GM23248 (cell line): ENCODE measurements around the gene NIPAL4.

Source experiments
- EZH2 ChIP-seq: fragments of 200-600 bp; sonication (generic); IDR thresholded peaks from 2 replicates; pipeline ENCODE4 v1.6.1; 2018; ENCODE audit warnings: antibody characterized with exemption, mild to moderate bottlenecking; ENCODE audit not compliant: insufficient read depth, poor library complexity, severe bottlenecking
- EZH2phosphoT487 ChIP-seq: fragments of 200-600 bp; sonication (generic); IDR thresholded peaks from 2 replicates; pipeline ENCODE4 v1.6.1; 2018; ENCODE audit warnings: antibody characterized with exemption, moderate library complexity, mild to moderate bottlenecking, low read depth; ENCODE audit not compliant: insufficient read depth

DNA sequence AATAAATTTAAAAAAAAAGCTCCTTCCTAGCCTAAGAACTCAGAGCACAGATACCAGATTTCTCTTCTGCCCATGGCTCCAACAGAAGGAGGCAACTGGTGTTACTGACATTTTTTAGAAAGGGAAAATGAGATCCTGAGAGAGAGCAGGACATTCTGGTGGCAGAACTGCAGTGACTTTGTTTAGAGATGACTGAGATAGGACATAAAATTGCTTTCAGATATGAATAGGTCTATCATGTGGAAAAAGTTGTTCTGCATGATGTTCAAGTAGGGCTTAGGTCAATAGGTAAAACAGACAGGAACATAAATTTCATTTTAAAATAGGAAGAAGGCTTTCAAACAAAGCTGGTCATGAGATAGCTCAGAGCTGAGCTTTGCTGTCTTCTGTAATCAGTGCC, 49.6 kb downstream of the NIPAL4 start:
- TF ChIP-seq EZH2phosphoT487 (no peak), EZH2 (no peak)
